Choroid plexus epithelial cell (primary cell): ENCODE results near the gene RPTOR.

Experiments used
- DNase-seq: peaks from one replicate; pipeline ENCODE4 v3.0.0-alpha.2; 2010; ENCODE audit warnings: low read depth
- H3K4me3 ChIP-seq: 2 replicates; pipeline ENCODE4 v1.5.1; 2011; ENCODE audit warnings: low read depth, mild to moderate bottlenecking, control low read depth, low read length, moderate library complexity
- TF ChIP-seq, protein P1 (sequence below): conservative IDR thresholded peaks from 2 replicates; pipeline ENCODE4 v1.5.1; 2011; ENCODE audit warnings: low read depth, mild to moderate bottlenecking, control low read depth, inconsistent platforms, low read length, moderate library complexity

Gene RPTOR

DNA sequence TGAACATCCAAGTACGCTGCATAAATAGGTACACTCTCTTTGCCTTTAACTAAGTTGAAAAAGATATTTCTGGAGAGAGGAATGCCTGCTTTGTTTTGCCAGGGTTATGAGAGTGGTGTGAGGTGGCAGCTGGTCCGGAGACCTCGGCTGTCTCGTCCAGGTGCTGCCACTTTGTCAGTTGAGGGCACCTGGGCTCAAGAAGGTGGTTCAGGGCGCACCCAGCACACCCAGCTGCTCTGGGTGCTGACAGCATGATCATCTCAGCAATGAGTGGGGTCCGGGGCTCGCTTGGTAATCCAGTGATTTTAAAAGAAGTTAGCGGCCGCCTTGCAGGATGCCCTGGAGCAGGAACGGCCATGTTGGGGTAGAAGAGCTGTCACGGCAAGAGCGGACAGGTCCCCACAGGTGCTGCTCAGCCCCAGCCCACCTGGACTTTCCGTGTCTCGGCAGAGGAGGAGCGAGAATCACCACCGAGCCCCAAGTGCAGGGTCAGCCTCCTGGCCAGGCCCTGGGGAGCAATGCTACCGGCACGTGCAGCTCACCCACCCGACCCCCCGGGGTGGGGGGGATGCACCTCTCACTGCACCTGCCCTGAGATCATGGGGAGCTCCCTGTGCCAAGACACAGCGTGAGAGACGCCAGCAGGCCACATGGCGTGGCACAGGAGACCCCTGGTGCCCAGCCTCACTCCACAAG lies 379.6 kb downstream of the RPTOR start:
- TF ChIP-seq, protein P1, sequence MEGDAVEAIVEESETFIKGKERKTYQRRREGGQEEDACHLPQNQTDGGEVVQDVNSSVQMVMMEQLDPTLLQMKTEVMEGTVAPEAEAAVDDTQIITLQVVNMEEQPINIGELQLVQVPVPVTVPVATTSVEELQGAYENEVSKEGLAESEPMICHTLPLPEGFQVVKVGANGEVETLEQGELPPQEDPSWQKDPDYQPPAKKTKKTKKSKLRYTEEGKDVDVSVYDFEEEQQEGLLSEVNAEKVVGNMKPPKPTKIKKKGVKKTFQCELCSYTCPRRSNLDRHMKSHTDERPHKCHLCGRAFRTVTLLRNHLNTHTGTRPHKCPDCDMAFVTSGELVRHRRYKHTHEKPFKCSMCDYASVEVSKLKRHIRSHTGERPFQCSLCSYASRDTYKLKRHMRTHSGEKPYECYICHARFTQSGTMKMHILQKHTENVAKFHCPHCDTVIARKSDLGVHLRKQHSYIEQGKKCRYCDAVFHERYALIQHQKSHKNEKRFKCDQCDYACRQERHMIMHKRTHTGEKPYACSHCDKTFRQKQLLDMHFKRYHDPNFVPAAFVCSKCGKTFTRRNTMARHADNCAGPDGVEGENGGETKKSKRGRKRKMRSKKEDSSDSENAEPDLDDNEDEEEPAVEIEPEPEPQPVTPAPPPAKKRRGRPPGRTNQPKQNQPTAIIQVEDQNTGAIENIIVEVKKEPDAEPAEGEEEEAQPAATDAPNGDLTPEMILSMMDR = no peak
- DNase-seq = no peak
- no peak overlapping the region for H3K4me3 ChIP-seq

DNA sequence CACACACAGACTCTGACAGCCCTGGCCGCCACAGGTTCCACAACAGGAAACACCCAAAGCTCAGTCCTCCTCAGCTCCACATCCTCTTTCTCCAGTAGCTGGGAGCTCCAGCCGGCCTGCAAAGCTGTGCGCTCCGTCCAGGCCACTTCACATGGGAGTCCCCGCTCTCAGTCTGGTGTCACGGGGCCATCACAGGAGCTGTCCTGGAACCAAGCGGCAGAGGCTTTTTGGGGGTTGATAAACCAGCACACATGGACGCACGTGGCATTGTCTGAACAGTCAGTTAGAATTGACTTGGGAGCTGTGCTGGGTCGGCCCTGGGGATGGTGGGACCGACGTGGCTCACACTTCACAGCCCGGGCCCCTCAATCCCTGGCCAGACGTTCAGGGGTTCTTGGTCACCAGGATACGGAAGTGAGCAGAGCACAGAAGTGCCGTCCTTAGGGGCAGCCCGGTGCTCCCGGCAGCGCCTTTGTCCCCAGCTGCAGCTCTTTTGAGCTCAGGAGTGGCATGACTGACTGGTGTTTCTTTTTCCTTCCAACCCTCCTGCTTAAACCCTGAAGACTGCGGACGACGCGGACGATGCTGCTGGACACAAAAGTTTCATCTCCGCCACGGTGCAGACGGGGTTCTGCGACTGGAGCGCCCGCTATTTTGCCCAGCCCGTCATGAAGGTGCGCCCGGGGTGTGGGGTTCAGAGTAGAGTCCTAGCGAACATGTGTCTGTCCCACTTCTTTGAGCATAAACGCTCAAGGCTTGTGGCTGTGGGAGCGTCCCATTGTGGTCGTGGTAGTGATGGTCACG lies 380.4 kb downstream of the RPTOR start:
- no peak overlapping the region for H3K4me3 ChIP-seq
- DNase-seq = no peak
- TF ChIP-seq, protein P1 = no peak

DNA sequence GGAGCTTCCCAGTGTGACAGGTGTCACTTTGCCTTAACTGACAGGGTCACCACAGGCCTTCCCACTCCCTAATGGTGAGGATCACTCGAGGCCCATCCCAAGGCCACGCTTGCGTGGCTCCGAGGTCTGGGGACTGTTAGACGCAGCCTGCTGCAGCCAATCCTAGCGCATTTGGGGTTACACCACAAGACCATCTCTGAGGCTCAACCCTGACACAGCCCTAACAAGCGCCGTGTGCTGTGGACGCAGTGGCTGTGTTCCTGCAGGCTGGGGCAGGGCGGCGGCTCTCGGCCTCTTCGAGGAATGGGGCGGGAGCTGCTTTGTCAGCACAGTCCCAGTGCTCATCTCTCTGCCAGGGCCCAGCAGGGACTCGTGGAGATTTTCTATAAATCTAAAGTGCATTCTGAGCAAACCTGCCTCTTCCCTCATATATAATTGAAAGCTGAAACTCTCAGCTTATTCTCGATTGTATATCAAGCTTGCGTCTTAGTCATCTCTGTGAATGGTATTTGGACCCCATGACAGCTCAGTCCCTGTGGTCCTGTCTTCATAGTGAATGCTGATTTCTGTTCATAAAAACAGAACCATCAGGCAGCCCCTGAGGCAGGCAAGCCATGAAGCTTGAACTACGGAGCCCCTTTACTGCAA lies 381.2 kb downstream of the RPTOR start:
- no peak for DNase-seq
- TF ChIP-seq, protein P1 = no peak
- H3K4me3 ChIP-seq = no peak overlapping the region

DNA sequence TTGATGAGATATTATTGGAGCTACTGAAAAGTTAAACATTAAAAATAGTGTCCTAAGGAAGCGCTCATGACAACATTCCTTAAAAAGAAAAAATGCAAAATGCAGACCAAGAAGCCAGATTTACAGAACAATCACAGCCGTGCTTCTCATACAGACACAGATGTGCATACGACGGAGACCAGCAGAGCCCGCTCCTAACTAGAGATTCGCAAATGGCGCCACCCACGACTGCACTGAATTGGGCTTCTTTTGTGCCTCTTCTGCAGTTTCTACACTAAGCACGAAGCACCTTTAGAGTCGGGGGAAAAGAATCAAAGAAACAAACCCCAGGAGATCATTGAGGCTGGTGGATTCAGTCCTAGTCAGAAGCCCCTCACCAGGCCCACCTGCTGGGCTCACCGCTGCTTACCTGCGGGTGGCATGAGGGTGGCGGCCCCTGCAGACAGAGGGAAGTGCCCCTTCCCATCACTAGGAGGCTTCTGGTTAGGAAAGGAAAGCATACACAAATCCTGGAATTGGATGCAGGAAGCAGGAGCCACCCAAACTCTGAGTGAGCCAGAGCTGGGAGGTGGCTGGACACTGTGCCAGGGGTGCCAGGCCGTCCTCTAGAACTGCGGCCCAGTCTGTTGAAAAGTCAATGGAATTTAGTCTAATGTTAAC lies 382.1 kb downstream of the RPTOR start:
- H3K4me3 ChIP-seq = no peak overlapping the region
- DNase-seq = no peak
- TF ChIP-seq, protein P1 = no peak

DNA sequence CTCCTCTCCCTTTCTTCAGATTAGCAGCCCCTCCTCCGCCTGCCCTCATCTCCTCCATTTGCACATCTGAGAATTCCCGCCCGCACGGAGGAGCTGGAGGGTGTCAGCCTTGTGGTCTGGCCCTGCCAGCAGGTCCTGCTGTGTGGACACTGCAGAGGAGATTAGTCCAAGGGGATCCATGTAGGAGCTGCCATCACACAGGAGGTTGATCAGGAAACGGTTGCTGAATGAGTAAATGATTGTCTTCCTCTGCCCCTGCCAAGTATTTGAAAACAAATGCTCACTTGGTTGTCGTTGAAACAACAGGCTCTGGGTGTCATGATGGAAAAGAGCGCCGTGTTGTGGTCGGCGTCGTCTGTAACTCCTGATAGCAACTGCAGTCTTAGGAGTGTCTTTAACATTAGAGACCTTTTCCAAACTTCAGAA lies 383.2 kb downstream of the RPTOR start:
- H3K4me3 ChIP-seq = no peak overlapping the region
- DNase-seq = peak; percentile 65
- TF ChIP-seq, protein P1 = peak; percentile 61

GRCh38 chr17:80929449-80929848 lies 384.8 kb downstream of the RPTOR start:
- DNase-seq = no peak
- TF ChIP-seq, protein P1 = no peak
- H3K4me3 ChIP-seq = no peak overlapping the region
